Vagina (tissue), 2 donors: ENCODE results near the gene RGS6.

ENCODE experiments used
- POLR2A ChIP-seq, 2 donors: fragments of 450-650 bp; IDR thresholded peaks; one replicate each; pipeline ENCODE4 v1.6.1; 2017; ENCODE audit warnings: antibody characterized with exemption in 2 of 2, mild to moderate bottlenecking in 2 of 2, moderate library complexity in 2 of 2
- POLR2AphosphoS5 ChIP-seq, 2 donors: sonication (generic); formaldehyde crosslinking; IDR thresholded peaks; one replicate each; pipeline ENCODE4 v1.9.0; 2017; ENCODE audit warnings: antibody characterized with exemption in 2 of 2, mild to moderate bottlenecking in 2 of 2, low read depth in 1 of 2; ENCODE audit not compliant: insufficient read depth in 1 of 2
- TF ChIP-seq, protein P1 (sequence below), 3 experiments: fragments of 450-650 bp in 2 of 3; fragments of 200-600 bp in 1 of 3; sonication (generic) in 1 of 3; IDR thresholded peaks; one replicate each; pipeline ENCODE4 v1.5.1; 2017 to 2019; ENCODE audit warnings: antibody characterized with exemption in 3 of 3, mild to moderate bottlenecking in 2 of 3, moderate library complexity in 2 of 3

DNA sequence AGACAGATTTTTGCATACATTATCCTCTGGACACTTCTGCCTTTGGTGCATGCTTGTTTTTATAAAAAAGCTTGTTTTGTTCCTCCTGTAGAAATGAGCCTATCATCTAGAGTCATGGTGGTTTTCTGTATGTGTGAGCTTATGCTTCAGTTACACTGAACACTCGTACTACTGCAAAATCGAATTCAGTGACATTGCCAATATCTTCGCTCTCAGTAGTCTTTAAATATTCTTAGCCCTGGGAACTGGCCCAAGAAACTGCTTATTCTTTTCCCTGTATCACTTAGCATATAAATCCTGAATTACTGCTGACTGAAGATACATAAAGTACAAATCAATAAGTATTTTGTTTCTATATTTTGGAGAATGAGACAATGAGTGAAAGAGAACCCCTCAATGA is 70.5 kb downstream of the RGS6 start:
- TF ChIP-seq, protein P1, sequence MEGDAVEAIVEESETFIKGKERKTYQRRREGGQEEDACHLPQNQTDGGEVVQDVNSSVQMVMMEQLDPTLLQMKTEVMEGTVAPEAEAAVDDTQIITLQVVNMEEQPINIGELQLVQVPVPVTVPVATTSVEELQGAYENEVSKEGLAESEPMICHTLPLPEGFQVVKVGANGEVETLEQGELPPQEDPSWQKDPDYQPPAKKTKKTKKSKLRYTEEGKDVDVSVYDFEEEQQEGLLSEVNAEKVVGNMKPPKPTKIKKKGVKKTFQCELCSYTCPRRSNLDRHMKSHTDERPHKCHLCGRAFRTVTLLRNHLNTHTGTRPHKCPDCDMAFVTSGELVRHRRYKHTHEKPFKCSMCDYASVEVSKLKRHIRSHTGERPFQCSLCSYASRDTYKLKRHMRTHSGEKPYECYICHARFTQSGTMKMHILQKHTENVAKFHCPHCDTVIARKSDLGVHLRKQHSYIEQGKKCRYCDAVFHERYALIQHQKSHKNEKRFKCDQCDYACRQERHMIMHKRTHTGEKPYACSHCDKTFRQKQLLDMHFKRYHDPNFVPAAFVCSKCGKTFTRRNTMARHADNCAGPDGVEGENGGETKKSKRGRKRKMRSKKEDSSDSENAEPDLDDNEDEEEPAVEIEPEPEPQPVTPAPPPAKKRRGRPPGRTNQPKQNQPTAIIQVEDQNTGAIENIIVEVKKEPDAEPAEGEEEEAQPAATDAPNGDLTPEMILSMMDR (IDR thresholded peaks at IDR 0.05) = no peak
- no peak for TF ChIP-seq POLR2A (IDR thresholded peaks at IDR 0.05)
- no peak for TF ChIP-seq POLR2AphosphoS5 (IDR thresholded peaks at IDR 0.05; ENCODE audit: insufficient read depth in 1 of 2, low read depth in 1 of 2)
